ENCODE results near the gene TMEM51. TPM values are rescaled to one million over a fixed set of nuclear protein-coding genes. Genes with fewer than 3 reads are reported as not detected.

The TMEM51 gene
- total RNA-seq, 1 experiment from 2014 or later = 24.7 TPM

GRCh38 chr1:15236746-15237145 lies 83.2 kb downstream of the TMEM51 start:
- Histone ChIP-seq H3K27me3 (replicated peaks; ENCODE audit: control insufficient read depth, insufficient read depth, low read length) (no peaks in the 10 kb centered on the region), H3K4me1 (no peaks in the 10 kb centered on the region), H3K4me3 (ENCODE audit: low read depth, low read length) (no peak overlapping the region), H3K36me3 (ENCODE audit: control insufficient read depth, insufficient read depth, low read length) (no peaks in the 10 kb centered on the region), H3K9me3 (no peaks in the 10 kb centered on the region)
- H3K27me3 Mint-ChIP-seq (ENCODE audit: insufficient read depth, unreplicated experiment) = no peaks in the 10 kb centered on the region
- no peak overlapping the region for H3K4me3 Mint-ChIP-seq (ENCODE audit: unreplicated experiment)
- no peak overlapping the region for H3K27ac Mint-ChIP-seq (ENCODE audit: unreplicated experiment)
- DNase-seq = no peak
- BruUV-seq (replicated peaks) = no TSS peak
- CTCF ChIA-PET = interaction anchor here (0.5 kb wide), 1 partner anchor 16 kb away, joined by 7 read pairs; no protein-coding TSS in a partner anchor
- intact Hi-C loops (cut with micrococcal nuclease; ENCODE audit: unreplicated experiment) = no loop called here
- H3K36me3 Mint-ChIP-seq (ENCODE audit: insufficient read depth, unreplicated experiment) = no peaks in the 10 kb centered on the region
- POLR2A ChIA-PET = no interaction called here
- H3K9me3 Mint-ChIP-seq (ENCODE audit: unreplicated experiment) = no peaks in the 10 kb centered on the region
- H3K4me1 Mint-ChIP-seq (ENCODE audit: low read depth, unreplicated experiment) = no peaks in the 10 kb centered on the region
- no peak for TF ChIP-seq CTCF (IDR thresholded peaks at IDR 0.05; ENCODE audit: insufficient read depth in 1 of 2, low read depth in 1 of 2, low read length in 1 of 2, severe bottlenecking in 1 of 2, unreplicated experiment in 1 of 2)

GRCh38 chr1:15238789-15239188 lies 85.2 kb downstream of the TMEM51 start:
- Mint-ChIP-seq H3K4me3 (ENCODE audit: unreplicated experiment) (no peak overlapping the region), H3K4me1 (ENCODE audit: low read depth, unreplicated experiment) (no peaks in the 10 kb centered on the region), H3K27me3 (ENCODE audit: insufficient read depth, unreplicated experiment) (no peaks in the 10 kb centered on the region), H3K27ac (ENCODE audit: unreplicated experiment) (no peak overlapping the region), H3K9me3 (ENCODE audit: unreplicated experiment) (no peaks in the 10 kb centered on the region), H3K36me3 (ENCODE audit: insufficient read depth, unreplicated experiment) (no peaks in the 10 kb centered on the region)
- intact Hi-C loops (cut with micrococcal nuclease; ENCODE audit: unreplicated experiment) = no loop called here
- Histone ChIP-seq H3K36me3 (ENCODE audit: control insufficient read depth, insufficient read depth, low read length) (no peaks in the 10 kb centered on the region), H3K27me3 (replicated peaks; ENCODE audit: control insufficient read depth, insufficient read depth, low read length) (no peaks in the 10 kb centered on the region), H3K9me3 (no peaks in the 10 kb centered on the region), H3K4me3 (ENCODE audit: low read depth, low read length) (no peak overlapping the region), H3K4me1 (no peaks in the 10 kb centered on the region)
- ChIA-PET CTCF (no interaction called here), POLR2A (no interaction called here)
- TF ChIP-seq CTCF (IDR thresholded peaks at IDR 0.05; ENCODE audit: insufficient read depth in 1 of 2, low read depth in 1 of 2, low read length in 1 of 2, severe bottlenecking in 1 of 2, unreplicated experiment in 1 of 2) = no peak
- no TSS peak for BruUV-seq (replicated peaks)
- no peak for DNase-seq

- no peak overlapping the region for H3K4me3 Mint-ChIP-seq (ENCODE audit: unreplicated experiment)
- ChIA-PET POLR2A (no interaction called here), CTCF (interaction anchor here (0.7 kb wide), 1 partner anchor 320 kb away, joined by 8 read pairs; no protein-coding TSS in a partner anchor)
- BruUV-seq (replicated peaks) = no TSS peak
- H3K27ac Mint-ChIP-seq (ENCODE audit: unreplicated experiment) = no peak overlapping the region
- no peaks in the 10 kb centered on the region for H3K9me3 ChIP-seq
- no peaks in the 10 kb centered on the region for H3K4me1 Mint-ChIP-seq (ENCODE audit: low read depth, unreplicated experiment)
- no peak for DNase-seq
- no peaks in the 10 kb centered on the region for H3K27me3 ChIP-seq (replicated peaks; ENCODE audit: control insufficient read depth, insufficient read depth, low read length)
- H3K27me3 Mint-ChIP-seq (ENCODE audit: insufficient read depth, unreplicated experiment) = no peaks in the 10 kb centered on the region
- no peaks in the 10 kb centered on the region for H3K36me3 ChIP-seq (ENCODE audit: control insufficient read depth, insufficient read depth, low read length)
- no peak overlapping the region for H3K4me3 ChIP-seq (ENCODE audit: low read depth, low read length)
- H3K4me1 ChIP-seq = peaks cover 4% of the 10 kb centered on the region; the same call in 1 of the 2 replicates
- peaks cover 15% of the 10 kb centered on the region for H3K36me3 Mint-ChIP-seq (ENCODE audit: insufficient read depth, unreplicated experiment)
- intact Hi-C loops (cut with micrococcal nuclease; ENCODE audit: unreplicated experiment) = no loop called here
- no peaks in the 10 kb centered on the region for H3K9me3 Mint-ChIP-seq (ENCODE audit: unreplicated experiment)
- TF ChIP-seq CTCF (IDR thresholded peaks at IDR 0.05; ENCODE audit: insufficient read depth in 1 of 2, low read depth in 1 of 2, low read length in 1 of 2, severe bottlenecking in 1 of 2, unreplicated experiment in 1 of 2) = no peak
Measured at GRCh38 chr1:15242766-15243165, 89.2 kb downstream of the TMEM51 start.
